HepG2 (cell line): Measurements from ENCODE around the gene ADAT3. TPM values are rescaled to one million over a fixed set of nuclear protein-coding genes. Genes with fewer than 3 reads are reported as not detected.
A peak's percentile ranks its signal among the peaks of the same experiment; 100 is the strongest.

Experiments
- KDM2A ChIP-seq: sonication (generic); formaldehyde crosslinking; IDR thresholded peaks from 2 replicates; pipeline ENCODE4 v1.4.0; 2020; ENCODE audit warnings: low read depth, missing genetic modification reagents, borderline replicate concordance
- KDM4B ChIP-seq: sonication (generic); formaldehyde crosslinking; IDR thresholded peaks from 2 replicates; pipeline ENCODE4 v1.4.0; 2020; ENCODE audit warnings: missing genetic modification reagents
- MED1 ChIP-seq: sonication (generic); formaldehyde crosslinking; IDR thresholded peaks from 2 replicates; pipeline ENCODE4 v1.4.0; 2020; ENCODE audit warnings: missing genetic modification reagents
- NR2F2 ChIP-seq: IDR thresholded peaks from 2 replicates; pipeline ENCODE4 v1.6.1; 2012; ENCODE audit warnings: low read depth, inconsistent platforms, borderline replicate concordance
- NR3C1 ChIP-seq: sonication (generic); formaldehyde crosslinking; IDR thresholded peaks from 2 replicates; pipeline ENCODE4 v1.4.0; 2020; ENCODE audit warnings: missing genetic modification reagents
- SP1 ChIP-seq, 2 experiments: fragments of 450-650 bp in 1 of 2; sonication (generic) in 1 of 2; formaldehyde crosslinking in 1 of 2; IDR thresholded peaks; 2 replicates each; pipeline versions ENCODE4 v1.4.0 to v1.6.1; 2016 to 2020; ENCODE audit warnings: missing genetic modification reagents in 1 of 2
- SYNCRIP ChIP-seq: fragments of 200-400 bp; formaldehyde crosslinking; IDR thresholded peaks from 2 replicates; pipeline ENCODE4 v1.6.1; 2018; ENCODE audit warnings: mild to moderate bottlenecking, low read depth, low read length; ENCODE audit not compliant: insufficient read depth
- ZFP82 ChIP-seq: sonication (generic); formaldehyde crosslinking; IDR thresholded peaks from 2 replicates; pipeline ENCODE4 v1.5.1; 2020; ENCODE audit warnings: mild to moderate bottlenecking, missing genetic modification reagents, borderline replicate concordance
- ZNF224 ChIP-seq: sonication (generic); formaldehyde crosslinking; IDR thresholded peaks from 2 replicates; pipeline ENCODE4 v1.5.0; 2020; ENCODE audit warnings: mild to moderate bottlenecking, missing genetic modification reagents
- ZNF282 ChIP-seq: fragments of 450-650 bp; IDR thresholded peaks from 2 replicates; pipeline ENCODE4 v1.6.1; 2018; ENCODE audit not compliant: partially characterized antibody
- ZNF468 ChIP-seq: sonication (generic); formaldehyde crosslinking; IDR thresholded peaks from 2 replicates; pipeline ENCODE4 v1.8.0; 2022; ENCODE audit warnings: mild to moderate bottlenecking, moderate library complexity, missing genetic modification reagents
- ZNF839 ChIP-seq: sonication (generic); formaldehyde crosslinking; IDR thresholded peaks from 2 replicates; pipeline ENCODE4 v1.4.0; 2020; ENCODE audit warnings: missing genetic modification reagents, mild to moderate bottlenecking, borderline replicate concordance
- polyA plus RNA-seq, 8 experiments: library from polyadenylated mRNA; depleted of rRNA in 3 of 8; stranded (reverse) in 7 of 8; unstranded in 1 of 8; fragments of >200 nt; fragmentation: Illumina TruSeq in 4 of 8; extraction: Trizol in 4 of 8; gene quantifications; 2 replicates each; pipeline versions ENCODE4 v1.2.1 to v1.2.3, GENCODE V29; 2011 to 2016; ENCODE audit warnings: low read depth in 4 of 8, missing spikeins in 1 of 8, mixed read lengths in 1 of 8; ENCODE audit not compliant: insufficient read depth in 1 of 8
- total RNA-seq, 5 experiments: library from RNA; depleted of rRNA; stranded (reverse); fragments of >200 nt; fragmentation: Illumina TruSeq; extraction: Trizol; gene quantifications; 2 replicates each; pipeline ENCODE4 v1.2.3, GENCODE V29; 2016; ENCODE audit warnings: low read depth in 1 of 5
- TF ChIP-seq, protein P1 (sequence below): IDR thresholded peaks from 2 replicates; pipeline ENCODE4 v1.6.1; 2016; ENCODE audit warnings: missing compliant biosample characterization, missing genetic modification reagents, borderline replicate concordance
- TF ChIP-seq, protein P2 (sequence below): sonication (generic); formaldehyde crosslinking; IDR thresholded peaks from 2 replicates; pipeline ENCODE4 v1.4.0; 2020; ENCODE audit warnings: missing genetic modification reagents
- TF ChIP-seq, protein P3 (sequence below), 2 experiments: sonication (generic) in 1 of 2; formaldehyde crosslinking in 1 of 2; IDR thresholded peaks; 2 replicates each; pipeline versions ENCODE4 v1.6.1 to v1.9.0; 2014 to 2022; ENCODE audit warnings: antibody characterized with exemption in 1 of 2, borderline replicate concordance in 1 of 2, inconsistent platforms in 1 of 2, low read depth in 1 of 2, missing genetic modification reagents in 1 of 2
- TF ChIP-seq, protein P4 (sequence below): sonication (generic); formaldehyde crosslinking; IDR thresholded peaks from 2 replicates; pipeline ENCODE4 v1.5.0; 2020; ENCODE audit warnings: mild to moderate bottlenecking, missing genetic modification reagents

The ADAT3 gene
- total and polyA plus RNA-seq, 2 of the 13 experiments (the other 11 are each of a cell fraction or from before 2014, with no cell fraction given): 0.95 to 3.5 TPM

DNA sequence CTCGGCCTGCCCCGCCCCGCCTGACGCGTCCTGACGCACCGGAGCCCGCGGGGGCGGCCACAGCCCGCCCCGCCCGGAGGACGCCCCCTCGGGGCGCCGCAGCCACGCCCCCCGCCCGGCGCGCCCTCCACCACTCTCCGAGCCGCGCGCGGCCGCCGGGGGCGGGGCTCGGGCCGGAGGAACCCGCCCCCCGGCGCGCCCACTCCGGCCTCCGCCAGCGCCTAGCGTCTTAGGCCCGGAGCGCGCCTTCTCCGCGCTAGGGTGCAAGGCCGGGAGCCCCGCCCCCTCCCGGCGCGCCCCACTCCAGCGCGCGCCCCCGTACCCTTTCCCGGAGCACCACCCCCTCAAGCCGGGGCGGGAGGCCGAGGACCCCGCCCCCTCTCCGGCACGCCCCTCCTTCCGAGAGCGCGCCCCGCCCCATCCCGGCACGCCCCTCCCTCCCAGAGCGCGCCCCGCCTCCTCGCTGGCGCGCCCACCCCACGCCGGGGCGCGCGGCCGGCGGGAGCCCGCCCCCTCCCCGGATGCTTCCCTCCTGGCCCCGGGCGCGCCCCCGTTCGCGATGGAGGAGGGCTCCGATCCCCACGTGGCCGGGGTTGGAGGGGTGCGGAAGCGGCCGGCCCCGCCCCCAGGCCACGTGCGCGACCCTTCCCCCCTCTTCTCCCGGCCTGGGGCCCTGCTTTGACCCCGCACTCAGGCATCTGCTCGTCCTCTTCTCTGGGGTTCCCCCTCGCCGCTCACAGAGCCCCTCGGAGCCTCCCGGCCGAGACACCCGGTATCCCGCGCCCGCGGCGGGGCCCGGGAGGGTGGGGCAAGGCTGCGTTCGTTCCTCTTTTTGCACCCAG is 41.3 kb upstream of the ADAT3 start (continued):
- TF ChIP-seq, protein P1, sequence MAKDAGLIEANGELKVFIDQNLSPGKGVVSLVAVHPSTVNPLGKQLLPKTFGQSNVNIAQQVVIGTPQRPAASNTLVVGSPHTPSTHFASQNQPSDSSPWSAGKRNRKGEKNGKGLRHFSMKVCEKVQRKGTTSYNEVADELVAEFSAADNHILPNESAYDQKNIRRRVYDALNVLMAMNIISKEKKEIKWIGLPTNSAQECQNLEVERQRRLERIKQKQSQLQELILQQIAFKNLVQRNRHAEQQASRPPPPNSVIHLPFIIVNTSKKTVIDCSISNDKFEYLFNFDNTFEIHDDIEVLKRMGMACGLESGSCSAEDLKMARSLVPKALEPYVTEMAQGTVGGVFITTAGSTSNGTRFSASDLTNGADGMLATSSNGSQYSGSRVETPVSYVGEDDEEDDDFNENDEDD: peak; percentile 79; the same call in 1 of the 2 replicates
- TF ChIP-seq SP1 (IDR thresholded peaks at IDR 0.05) (no peak), SP1 (CRISPR knock-in tag; IDR thresholded peaks at IDR 0.05) (peak; percentile 62), MED1 (CRISPR knock-in tag) (no peak), KDM2A (CRISPR knock-in tag) (no peak), NR3C1 (CRISPR knock-in tag) (no peak), NR2F2 (no peak), ZNF224 (CRISPR knock-in tag) (no peak), ZNF468 (no peak), SYNCRIP (no peak), ZNF839 (CRISPR knock-in tag) (no peak), KDM4B (no peak), ZNF282 (no peak), ZFP82 (CRISPR knock-in tag) (0 out of 2 replicates have a peak, but pooled peaks have one; percentile 26)
- TF ChIP-seq, protein P2, sequence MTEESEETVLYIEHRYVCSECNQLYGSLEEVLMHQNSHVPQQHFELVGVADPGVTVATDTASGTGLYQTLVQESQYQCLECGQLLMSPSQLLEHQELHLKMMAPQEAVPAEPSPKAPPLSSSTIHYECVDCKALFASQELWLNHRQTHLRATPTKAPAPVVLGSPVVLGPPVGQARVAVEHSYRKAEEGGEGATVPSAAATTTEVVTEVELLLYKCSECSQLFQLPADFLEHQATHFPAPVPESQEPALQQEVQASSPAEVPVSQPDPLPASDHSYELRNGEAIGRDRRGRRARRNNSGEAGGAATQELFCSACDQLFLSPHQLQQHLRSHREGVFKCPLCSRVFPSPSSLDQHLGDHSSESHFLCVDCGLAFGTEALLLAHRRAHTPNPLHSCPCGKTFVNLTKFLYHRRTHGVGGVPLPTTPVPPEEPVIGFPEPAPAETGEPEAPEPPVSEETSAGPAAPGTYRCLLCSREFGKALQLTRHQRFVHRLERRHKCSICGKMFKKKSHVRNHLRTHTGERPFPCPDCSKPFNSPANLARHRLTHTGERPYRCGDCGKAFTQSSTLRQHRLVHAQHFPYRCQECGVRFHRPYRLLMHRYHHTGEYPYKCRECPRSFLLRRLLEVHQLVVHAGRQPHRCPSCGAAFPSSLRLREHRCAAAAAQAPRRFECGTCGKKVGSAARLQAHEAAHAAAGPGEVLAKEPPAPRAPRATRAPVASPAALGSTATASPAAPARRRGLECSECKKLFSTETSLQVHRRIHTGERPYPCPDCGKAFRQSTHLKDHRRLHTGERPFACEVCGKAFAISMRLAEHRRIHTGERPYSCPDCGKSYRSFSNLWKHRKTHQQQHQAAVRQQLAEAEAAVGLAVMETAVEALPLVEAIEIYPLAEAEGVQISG (CRISPR knock-in tag): peak; percentile 22; the same call in 1 of the 2 replicates
- TF ChIP-seq, protein P3, sequence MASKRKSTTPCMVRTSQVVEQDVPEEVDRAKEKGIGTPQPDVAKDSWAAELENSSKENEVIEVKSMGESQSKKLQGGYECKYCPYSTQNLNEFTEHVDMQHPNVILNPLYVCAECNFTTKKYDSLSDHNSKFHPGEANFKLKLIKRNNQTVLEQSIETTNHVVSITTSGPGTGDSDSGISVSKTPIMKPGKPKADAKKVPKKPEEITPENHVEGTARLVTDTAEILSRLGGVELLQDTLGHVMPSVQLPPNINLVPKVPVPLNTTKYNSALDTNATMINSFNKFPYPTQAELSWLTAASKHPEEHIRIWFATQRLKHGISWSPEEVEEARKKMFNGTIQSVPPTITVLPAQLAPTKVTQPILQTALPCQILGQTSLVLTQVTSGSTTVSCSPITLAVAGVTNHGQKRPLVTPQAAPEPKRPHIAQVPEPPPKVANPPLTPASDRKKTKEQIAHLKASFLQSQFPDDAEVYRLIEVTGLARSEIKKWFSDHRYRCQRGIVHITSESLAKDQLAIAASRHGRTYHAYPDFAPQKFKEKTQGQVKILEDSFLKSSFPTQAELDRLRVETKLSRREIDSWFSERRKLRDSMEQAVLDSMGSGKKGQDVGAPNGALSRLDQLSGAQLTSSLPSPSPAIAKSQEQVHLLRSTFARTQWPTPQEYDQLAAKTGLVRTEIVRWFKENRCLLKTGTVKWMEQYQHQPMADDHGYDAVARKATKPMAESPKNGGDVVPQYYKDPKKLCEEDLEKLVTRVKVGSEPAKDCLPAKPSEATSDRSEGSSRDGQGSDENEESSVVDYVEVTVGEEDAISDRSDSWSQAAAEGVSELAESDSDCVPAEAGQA (IDR thresholded peaks at IDR 0.05; ENCODE audit: low read depth): 0 out of 2 replicates have a peak, but pooled peaks have one; percentile 45
- TF ChIP-seq, protein P3 (CRISPR knock-in tag; IDR thresholded peaks at IDR 0.05; ENCODE audit: borderline replicate concordance): no peak
- TF ChIP-seq, protein P4, sequence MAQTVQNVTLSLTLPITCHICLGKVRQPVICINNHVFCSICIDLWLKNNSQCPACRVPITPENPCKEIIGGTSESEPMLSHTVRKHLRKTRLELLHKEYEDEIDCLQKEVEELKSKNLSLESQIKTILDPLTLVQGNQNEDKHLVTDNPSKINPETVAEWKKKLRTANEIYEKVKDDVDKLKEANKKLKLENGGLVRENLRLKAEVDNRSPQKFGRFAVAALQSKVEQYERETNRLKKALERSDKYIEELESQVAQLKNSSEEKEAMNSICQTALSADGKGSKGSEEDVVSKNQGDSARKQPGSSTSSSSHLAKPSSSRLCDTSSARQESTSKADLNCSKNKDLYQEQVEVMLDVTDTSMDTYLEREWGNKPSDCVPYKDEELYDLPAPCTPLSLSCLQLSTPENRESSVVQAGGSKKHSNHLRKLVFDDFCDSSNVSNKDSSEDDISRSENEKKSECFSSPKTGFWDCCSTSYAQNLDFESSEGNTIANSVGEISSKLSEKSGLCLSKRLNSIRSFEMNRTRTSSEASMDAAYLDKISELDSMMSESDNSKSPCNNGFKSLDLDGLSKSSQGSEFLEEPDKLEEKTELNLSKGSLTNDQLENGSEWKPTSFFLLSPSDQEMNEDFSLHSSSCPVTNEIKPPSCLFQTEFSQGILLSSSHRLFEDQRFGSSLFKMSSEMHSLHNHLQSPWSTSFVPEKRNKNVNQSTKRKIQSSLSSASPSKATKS (CRISPR knock-in tag): no peak
